Measurements from ENCODE around the gene ABCB8. TPM values are rescaled to one million over a fixed set of nuclear protein-coding genes. Genes with fewer than 3 reads are reported as not detected.

Gene ABCB8
- total RNA-seq, 4 donors from 2014 or later: 22.9 to 35.2 (median 27.6) TPM

DNA sequence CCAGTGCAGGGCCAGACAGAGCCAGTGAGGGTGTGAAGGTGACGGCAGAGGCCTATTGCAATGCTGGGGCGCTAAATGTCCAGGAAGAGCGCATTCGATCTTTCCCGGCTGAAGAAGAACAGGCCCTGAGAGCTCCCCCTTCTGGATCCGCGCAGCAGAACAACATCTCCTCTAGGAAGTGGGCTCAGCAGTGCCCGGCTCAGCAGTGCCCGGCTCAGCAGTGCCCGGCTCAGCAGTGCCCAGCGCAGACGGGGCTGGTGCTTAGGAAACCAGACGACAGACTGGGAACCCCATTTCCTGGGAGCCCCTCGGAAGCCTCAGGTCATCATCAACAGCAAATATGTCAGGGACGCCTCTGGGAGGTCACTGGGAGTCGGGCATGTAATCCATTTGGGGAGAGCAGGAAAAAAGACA lies 42.1 kb upstream of the ABCB8 start:
- no peak for DNase-seq (ENCODE audit: low spot score in 2 of 2)
- WGBS, 2 donors: 12 to 13% methylated on average over 14 to 16 of the region's 16 CpGs
- intact Hi-C loops (cut with DNase I; ENCODE audit: low total_unique reads): loop anchor here (10.0 kb wide), 1 partner anchor 81 kb away; no protein-coding TSS in a partner anchor

DNA sequence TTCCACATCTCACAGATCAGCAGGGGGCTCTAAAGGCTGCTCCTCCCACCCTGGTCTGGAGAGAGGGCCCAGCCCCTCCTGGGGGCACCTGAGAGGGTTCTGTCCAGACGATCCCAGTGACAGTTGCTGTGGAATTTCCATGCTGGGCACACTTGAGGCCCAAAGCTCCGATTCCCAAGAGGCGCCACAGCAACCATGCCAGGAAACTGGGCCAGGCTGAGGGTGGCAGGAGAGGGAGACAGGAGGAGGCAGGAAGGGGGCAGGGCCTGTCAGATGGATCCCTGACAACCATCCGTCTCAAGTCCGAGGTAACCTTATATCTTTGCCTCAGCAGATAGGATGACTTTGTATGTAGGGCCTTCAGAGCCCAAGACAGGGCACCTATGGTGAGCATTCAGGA lies 41.7 kb upstream of the ABCB8 start:
- no peak for DNase-seq (ENCODE audit: low spot score in 2 of 2)
- intact Hi-C loops (cut with DNase I; ENCODE audit: low total_unique reads): loop anchor here (10.0 kb wide), 1 partner anchor 82 kb away; no protein-coding TSS in a partner anchor
- TF ChIP-seq POLR2A (IDR thresholded peaks at IDR 0.05): no peak
- TF ChIP-seq, protein P1, sequence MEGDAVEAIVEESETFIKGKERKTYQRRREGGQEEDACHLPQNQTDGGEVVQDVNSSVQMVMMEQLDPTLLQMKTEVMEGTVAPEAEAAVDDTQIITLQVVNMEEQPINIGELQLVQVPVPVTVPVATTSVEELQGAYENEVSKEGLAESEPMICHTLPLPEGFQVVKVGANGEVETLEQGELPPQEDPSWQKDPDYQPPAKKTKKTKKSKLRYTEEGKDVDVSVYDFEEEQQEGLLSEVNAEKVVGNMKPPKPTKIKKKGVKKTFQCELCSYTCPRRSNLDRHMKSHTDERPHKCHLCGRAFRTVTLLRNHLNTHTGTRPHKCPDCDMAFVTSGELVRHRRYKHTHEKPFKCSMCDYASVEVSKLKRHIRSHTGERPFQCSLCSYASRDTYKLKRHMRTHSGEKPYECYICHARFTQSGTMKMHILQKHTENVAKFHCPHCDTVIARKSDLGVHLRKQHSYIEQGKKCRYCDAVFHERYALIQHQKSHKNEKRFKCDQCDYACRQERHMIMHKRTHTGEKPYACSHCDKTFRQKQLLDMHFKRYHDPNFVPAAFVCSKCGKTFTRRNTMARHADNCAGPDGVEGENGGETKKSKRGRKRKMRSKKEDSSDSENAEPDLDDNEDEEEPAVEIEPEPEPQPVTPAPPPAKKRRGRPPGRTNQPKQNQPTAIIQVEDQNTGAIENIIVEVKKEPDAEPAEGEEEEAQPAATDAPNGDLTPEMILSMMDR (IDR thresholded peaks at IDR 0.05): no peak
- WGBS, 2 donors: 55 to 56% methylated on average over 5 of the region's 5 CpGs
- no peak overlapping the region for H3K4me3 ChIP-seq (ENCODE audit: low read depth, poor library complexity, severe bottlenecking)

More for the DNA sequence above, 42.1 kb upstream of the ABCB8 start:
- no peak overlapping the region for H3K4me3 ChIP-seq (ENCODE audit: low read depth, poor library complexity, severe bottlenecking)
- TF ChIP-seq, protein P1 (IDR thresholded peaks at IDR 0.05): no peak
- no peak for TF ChIP-seq POLR2A (IDR thresholded peaks at IDR 0.05)

DNA sequence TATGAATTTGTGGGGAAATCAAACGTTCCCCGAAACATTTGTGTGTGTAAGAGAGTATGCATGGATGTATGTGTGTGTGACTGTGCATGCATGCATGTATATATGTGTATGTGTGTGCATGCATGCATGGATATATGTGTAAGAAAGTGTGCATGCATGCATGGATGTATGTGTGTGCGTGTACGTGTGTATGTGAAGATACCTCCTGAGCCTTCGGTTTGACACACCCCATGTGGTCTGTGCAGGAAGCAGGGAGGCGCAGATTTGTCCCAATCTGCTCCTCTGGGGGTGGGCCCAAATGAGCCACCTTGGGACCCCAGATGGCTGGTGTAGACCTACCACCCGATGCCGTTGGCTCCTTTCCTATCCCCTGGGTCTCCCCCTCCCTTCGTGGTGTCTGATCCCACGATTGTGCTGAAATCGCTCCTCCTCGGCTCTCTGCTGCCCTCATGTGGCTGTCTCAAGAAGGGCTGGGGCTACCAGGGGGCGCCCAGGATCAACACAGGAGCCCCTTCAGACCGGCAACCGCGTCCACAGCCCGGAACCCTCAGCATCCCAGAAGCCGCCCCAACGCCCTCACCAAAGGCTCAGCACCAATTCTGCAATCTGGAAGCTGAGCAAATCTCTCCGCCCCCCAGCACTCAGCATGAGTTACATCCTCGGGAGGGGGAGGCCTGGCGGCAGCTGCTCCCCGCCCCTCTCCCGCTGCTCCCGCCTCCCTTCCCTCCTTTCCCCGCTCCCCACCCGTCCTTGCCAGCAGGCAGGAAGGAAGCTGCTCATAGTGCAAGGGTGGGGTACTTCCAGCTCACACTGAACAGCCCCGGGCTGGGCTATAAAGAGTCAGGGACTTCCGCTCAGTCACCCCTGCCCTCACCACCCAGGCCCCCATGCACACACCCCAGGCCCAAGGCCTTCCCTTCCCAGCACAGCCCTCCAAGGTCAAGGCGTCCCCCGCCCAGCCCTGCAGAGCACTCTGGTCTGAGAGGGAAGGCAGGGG lies 39.7 kb upstream of the ABCB8 start:
- no peak overlapping the region for H3K4me3 ChIP-seq (ENCODE audit: low read depth, poor library complexity, severe bottlenecking)
- intact Hi-C loops (cut with DNase I; ENCODE audit: low total_unique reads): loop anchor here (10.0 kb wide), 1 partner anchor 84 kb away; no protein-coding TSS in a partner anchor
- 13 to 16% methylated on average over 23 to 30 of the region's 31 CpGs for WGBS, 2 donors
- peak in 1 of 2 donors; percentile 92 for DNase-seq (ENCODE audit: low spot score in 2 of 2)
- TF ChIP-seq, protein P1 (IDR thresholded peaks at IDR 0.05): no peak
- TF ChIP-seq POLR2A (IDR thresholded peaks at IDR 0.05): no peak

DNA sequence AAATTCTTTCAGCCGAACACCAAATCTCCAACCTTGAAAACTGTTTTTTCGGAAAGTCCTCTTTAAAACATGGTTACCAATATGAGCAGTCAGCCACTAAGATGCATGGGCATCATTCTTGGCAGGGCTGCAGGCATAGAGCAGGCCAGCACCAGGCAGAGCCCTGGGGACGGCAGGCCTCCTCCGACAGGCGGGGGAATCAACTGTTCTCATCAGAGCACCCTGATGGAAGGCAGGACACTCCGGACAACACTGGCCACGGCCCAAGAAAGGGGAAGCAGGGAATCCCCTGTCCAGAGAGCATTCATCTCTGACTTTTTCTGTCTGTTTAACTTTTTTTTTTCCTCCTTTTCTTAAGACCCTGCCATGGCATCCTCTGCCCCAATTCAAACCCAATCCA lies 38.8 kb upstream of the ABCB8 start:
- TF ChIP-seq POLR2A (IDR thresholded peaks at IDR 0.05): no peak
- TF ChIP-seq, protein P1 (IDR thresholded peaks at IDR 0.05): no peak

DNA sequence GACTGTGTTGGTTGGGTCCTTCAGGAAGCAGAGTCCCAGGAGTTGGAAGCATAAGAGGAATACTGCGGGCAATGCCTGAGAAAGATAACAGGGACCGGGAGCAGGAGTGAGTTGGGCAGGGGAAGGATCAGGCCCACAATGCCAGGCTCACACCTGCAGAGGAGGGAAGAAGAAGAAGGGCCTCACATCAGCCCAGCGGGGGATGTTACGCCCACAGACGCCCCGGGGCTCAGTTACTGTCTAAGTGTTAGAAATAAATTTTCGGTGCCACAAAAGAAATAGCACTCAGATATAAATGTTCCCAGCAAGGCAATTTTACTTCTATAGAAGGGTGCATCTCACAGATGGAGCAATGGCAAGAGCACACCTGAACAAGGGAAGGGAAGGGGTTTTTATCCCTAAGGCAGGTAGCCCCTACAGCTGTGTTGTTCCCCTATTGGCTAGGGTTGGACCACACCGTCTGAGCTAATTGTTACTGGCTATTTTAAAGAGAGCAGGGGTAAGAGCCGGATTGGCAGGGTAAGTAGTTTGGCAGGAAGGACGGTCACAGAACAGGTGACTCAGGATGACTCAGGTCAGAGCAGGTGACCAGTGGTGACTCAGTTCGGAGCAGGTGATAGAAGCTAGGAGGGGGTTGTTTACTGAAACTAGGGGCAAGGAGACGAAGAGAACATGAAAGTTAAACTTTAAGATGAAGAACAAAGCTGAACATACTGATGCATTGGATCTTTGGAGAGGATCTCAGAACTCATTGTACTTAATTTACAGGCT lies 37.6 kb upstream of the ABCB8 start, which contains the start of gene NOS3:
TSS of gene NOS3 (plus strand) at position 602 of the 771 bp plus-strand sequence. CDS start 2,787 bp downstream, outside the sequence.
- TF ChIP-seq, protein P1 (IDR thresholded peaks at IDR 0.05): no peak
- no peak for TF ChIP-seq POLR2A (IDR thresholded peaks at IDR 0.05)
- DNase-seq (ENCODE audit: low spot score in 2 of 2): no peak
- WGBS, 2 donors: 80 to 86% methylated on average over 12 of the region's 12 CpGs
- no peak within 1 kb of the TSS for H3K4me3 ChIP-seq (ENCODE audit: low read depth, poor library complexity, severe bottlenecking)
- intact Hi-C loops (cut with DNase I; ENCODE audit: low total_unique reads): no loop called here

More for the DNA sequence above, 38.8 kb upstream of the ABCB8 start:
- 56 to 64% methylated on average over 7 of the region's 7 CpGs for WGBS, 2 donors
- no peak overlapping the region for H3K4me3 ChIP-seq (ENCODE audit: low read depth, poor library complexity, severe bottlenecking)
- DNase-seq (ENCODE audit: low spot score in 2 of 2): no peak
- intact Hi-C loops (cut with DNase I; ENCODE audit: low total_unique reads): loop anchor here (10.0 kb wide), 1 partner anchor 85 kb away; no protein-coding TSS in a partner anchor
